ENCODE measurements around the gene SLC6A19. TPM values are rescaled to one million over a fixed set of nuclear protein-coding genes. Genes with fewer than 3 reads are reported as not detected.
A peak's percentile ranks its signal among the peaks of the same experiment; 100 is the strongest.

The SLC6A19 gene
- total RNA-seq, 2 donors from 2014 or later, result not detected

DNA sequence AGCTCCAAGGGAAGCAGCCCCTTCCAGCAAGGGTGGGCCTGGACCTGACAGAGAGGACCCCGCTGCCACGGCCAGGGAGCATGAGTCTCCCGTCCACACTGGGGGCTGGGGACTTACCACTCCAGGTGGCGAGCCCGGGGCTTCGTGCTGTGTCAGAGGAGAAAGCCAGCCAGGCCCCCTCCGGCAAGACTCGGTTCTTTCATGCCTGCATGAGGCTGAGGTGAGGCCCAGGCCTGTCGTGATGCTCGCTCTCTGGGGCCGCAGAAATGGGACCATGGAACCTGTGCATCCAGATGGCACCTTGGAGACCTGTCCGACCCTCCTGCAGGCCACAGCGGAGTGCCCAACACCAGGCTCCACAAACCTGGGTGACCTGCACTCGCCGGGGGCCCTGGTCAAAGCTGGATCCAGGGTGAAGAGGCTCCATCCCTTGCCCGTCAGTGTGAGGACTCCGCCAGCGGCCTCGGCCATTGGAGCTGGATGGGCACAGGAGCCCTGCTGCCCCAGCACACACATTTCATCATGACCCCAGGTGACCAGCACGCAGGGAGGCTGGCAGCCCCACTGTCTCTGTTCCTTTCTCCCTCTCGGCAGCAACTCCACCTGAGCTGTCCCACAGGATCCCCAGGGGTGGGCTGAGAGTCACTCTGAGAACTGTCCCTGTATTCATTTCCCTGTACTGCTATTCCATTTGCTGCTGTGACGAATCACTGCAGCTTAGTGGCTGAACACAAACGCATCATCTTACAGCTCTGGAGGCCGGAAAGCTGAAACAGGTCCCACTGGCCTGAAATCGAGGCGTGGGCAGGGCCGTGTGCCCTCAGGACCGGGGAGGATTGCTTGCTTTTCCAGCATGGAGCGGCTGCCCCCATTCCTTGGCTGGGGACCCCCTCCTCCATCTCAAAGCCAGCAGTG, 48.2 kb downstream of the SLC6A19 start:
- DNase-seq, result no peak
- Mint-ChIP-seq H3K36me3 (ENCODE audit: insufficient read depth in 2 of 2) (no peaks in the 10 kb centered on the region), H3K4me1 (ENCODE audit: low read depth) (peaks cover 3% of the 10 kb centered on the region), H3K27ac (no peak overlapping the region), H3K4me3 (no peak overlapping the region), H3K27me3 (ENCODE audit: low read depth) (no peaks in the 10 kb centered on the region), H3K9me3 (no peaks in the 10 kb centered on the region)
- ATAC-seq (replicated peaks in 1 of 2), result no peak

- Mint-ChIP-seq H3K4me3 (no peak overlapping the region), H3K36me3 (ENCODE audit: insufficient read depth in 2 of 2) (no peaks in the 10 kb centered on the region), H3K4me1 (ENCODE audit: low read depth) (peaks cover 18% of the 10 kb centered on the region), H3K27me3 (ENCODE audit: low read depth) (no peaks in the 10 kb centered on the region), H3K27ac (no peak overlapping the region), H3K9me3 (no peaks in the 10 kb centered on the region)
- ATAC-seq (replicated peaks in 1 of 2) (no peak), DNase-seq (no peak)
Observed at GRCh38 chr5:1251678-1252580, 50.5 kb downstream of the SLC6A19 start.

DNA sequence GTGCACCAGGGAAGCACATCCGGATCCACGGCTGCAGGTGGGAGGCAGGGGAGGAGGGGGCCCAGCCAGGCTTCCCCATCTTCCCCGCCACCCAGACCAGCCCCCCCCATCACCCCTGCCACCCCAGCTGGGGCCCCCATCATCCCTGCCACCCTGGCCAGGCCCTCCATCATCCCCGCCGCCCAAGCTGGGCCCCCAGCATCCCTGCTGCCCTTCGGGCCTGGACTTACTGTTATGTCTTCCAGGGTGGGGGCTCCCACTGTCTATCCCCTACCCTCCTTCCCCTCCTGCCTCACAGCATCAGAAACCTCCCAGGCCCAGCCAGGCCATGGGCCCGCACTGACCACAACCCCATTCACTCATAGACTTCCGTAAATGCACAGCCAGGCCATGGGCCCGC, 51.3 kb downstream of the SLC6A19 start:
- Mint-ChIP-seq H3K36me3 (ENCODE audit: insufficient read depth in 2 of 2) (no peaks in the 10 kb centered on the region), H3K4me1 (ENCODE audit: low read depth) (peaks cover 18% of the 10 kb centered on the region), H3K4me3 (no peak overlapping the region), H3K9me3 (no peaks in the 10 kb centered on the region), H3K27me3 (ENCODE audit: low read depth) (no peaks in the 10 kb centered on the region), H3K27ac (no peak overlapping the region)
- no peak for ATAC-seq (replicated peaks in 1 of 2)
- DNase-seq, result no peak

- no peaks in the 10 kb centered on the region for H3K9me3 Mint-ChIP-seq
- no peak overlapping the region for H3K4me3 Mint-ChIP-seq
- DNase-seq, result no peak
- ATAC-seq (replicated peaks in 1 of 2), result no peak
- peaks cover 18% of the 10 kb centered on the region for H3K4me1 Mint-ChIP-seq (ENCODE audit: low read depth)
- no peak overlapping the region for H3K27ac Mint-ChIP-seq
- H3K36me3 Mint-ChIP-seq (ENCODE audit: insufficient read depth in 2 of 2), result no peaks in the 10 kb centered on the region
- no peaks in the 10 kb centered on the region for H3K27me3 Mint-ChIP-seq (ENCODE audit: low read depth)
Observed at GRCh38 chr5:1253456-1254105, 52.2 kb downstream of the SLC6A19 start.

DNA sequence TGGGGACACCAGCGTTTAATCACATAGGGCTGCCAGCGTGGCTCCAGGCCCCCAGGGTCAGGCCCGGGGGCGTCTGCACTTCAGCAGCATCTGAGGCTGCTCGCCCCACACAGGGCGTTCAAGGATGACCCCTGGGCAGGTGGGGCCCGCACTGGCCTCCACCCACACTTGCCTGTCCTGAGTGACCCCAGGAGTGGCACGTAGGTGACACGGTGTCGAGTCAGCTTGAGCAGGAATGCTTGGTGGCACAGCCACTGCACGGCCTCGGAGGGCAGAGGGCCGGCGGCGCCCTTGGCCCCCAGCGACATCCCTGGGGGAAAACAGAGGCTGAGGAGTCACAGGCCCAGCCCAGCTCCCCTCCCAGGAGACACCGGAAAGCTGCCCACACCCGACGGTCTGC, 52.8 kb downstream of the SLC6A19 start:
- H3K4me3 Mint-ChIP-seq, result no peak overlapping the region
- H3K4me1 Mint-ChIP-seq (ENCODE audit: low read depth), result peaks cover 18% of the 10 kb centered on the region
- no peaks in the 10 kb centered on the region for H3K36me3 Mint-ChIP-seq (ENCODE audit: insufficient read depth in 2 of 2)
- ATAC-seq (replicated peaks in 1 of 2) (no peak), DNase-seq (no peak)
- no peaks in the 10 kb centered on the region for H3K9me3 Mint-ChIP-seq
- no peaks in the 10 kb centered on the region for H3K27me3 Mint-ChIP-seq (ENCODE audit: low read depth)
- no peak overlapping the region for H3K27ac Mint-ChIP-seq

DNA sequence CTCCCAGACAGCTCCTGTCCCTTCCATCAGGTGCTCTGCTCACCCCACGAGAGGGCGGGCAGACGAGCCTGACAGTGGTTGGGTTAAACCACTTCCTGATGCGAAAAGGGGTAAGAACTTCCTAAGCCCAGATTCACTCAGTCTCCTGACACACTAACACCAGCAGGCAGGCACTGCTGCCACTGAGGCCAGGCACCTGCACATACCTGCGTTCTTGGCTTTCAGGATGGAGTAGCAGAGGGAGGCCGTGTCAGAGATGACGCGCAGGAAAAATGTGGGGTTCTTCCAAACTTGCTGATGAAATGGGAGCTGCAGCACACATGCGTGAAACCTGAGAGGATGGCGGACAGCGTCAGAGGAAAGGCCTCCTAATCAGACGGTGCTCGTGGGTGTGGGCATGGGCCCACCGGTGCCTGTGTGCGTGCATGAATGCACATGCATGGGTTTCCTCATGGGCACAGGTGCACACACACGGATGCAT, 53.7 kb downstream of the SLC6A19 start:
- no peaks in the 10 kb centered on the region for H3K27me3 Mint-ChIP-seq (ENCODE audit: low read depth)
- peak overlapping the region; percentile 5 to 36 for H3K4me3 Mint-ChIP-seq
- DNase-seq, result peak; percentile 21 to 30
- no peak overlapping the region for H3K27ac Mint-ChIP-seq
- H3K9me3 Mint-ChIP-seq, result no peaks in the 10 kb centered on the region
- no peaks in the 10 kb centered on the region for H3K36me3 Mint-ChIP-seq (ENCODE audit: insufficient read depth in 2 of 2)
- H3K4me1 Mint-ChIP-seq (ENCODE audit: low read depth), result peaks cover 18% of the 10 kb centered on the region
- peak; percentile 73 to 77 for ATAC-seq (replicated peaks in 1 of 2)

DNA sequence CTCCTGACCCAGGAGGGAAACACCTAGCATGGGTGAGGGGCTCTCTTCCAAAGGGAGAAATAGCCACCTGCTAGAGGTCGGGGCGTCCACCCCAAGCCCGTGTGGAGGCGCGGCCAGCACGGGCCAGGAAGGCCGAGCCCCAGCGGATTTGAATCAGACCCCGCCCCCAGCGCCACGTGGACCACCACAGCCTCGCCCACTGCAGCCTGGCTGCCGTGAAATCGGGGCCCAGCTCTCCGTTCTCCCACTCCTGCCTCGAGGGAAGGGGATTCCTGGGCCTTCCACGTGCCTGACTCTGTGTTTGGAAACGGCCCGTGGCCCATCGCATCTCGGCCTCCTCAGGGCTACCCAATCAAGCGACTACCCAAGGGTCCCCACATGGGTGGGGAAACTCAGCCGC, 55.4 kb downstream of the SLC6A19 start:
- Mint-ChIP-seq H3K4me1 (ENCODE audit: low read depth) (peaks cover 18% of the 10 kb centered on the region), H3K4me3 (no peak overlapping the region), H3K27ac (no peak overlapping the region), H3K27me3 (ENCODE audit: low read depth) (no peaks in the 10 kb centered on the region), H3K36me3 (ENCODE audit: insufficient read depth in 2 of 2) (no peaks in the 10 kb centered on the region), H3K9me3 (no peaks in the 10 kb centered on the region)
- ATAC-seq (replicated peaks in 1 of 2), result no peak
- no peak for DNase-seq

DNA sequence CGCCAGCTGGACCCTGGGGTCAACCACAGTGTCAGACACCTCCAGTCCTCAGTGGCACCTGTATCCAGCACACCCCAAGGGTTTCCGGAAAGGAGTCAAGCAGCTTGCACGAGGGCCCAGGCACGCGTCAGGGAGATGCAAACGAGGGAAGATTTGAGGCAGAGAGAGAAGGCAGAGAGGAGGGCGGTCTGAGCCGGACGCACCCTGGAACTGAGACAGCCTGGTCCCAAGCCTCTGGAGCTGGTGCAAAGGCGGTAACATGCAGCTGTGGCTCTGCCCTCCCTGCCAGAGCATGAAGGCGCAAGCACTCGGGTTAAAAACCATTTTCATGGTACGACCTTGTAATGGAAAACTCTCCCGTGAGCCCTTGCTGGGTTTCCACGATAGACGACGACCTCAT, 56.0 kb downstream of the SLC6A19 start:
- DNase-seq (no peak), ATAC-seq (replicated peaks in 1 of 2) (no peak)
- Mint-ChIP-seq H3K4me3 (no peak overlapping the region), H3K4me1 (ENCODE audit: low read depth) (peaks cover 18% of the 10 kb centered on the region), H3K9me3 (no peaks in the 10 kb centered on the region), H3K27ac (no peak overlapping the region), H3K36me3 (ENCODE audit: insufficient read depth in 2 of 2) (no peaks in the 10 kb centered on the region), H3K27me3 (ENCODE audit: low read depth) (no peaks in the 10 kb centered on the region)

DNA sequence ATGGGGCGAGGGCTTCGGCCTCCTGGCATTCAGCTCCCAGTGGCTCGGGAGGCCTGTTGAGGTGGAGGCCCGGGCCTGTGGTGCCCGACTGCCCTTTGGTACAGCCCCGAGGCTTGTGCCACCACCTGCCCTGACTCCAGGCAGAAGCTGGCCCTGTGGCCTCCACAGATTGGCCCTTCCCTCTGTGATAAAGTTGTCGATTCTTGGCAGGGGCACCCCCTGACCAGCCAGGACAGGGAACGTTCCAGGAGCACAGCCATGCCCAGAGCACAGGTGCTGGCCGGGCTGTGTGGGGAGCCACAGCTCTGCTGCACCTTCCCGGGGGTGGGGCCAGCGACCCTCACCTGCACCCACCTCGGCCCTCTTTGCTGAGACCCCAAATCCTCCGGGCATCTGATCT, 56.4 kb downstream of the SLC6A19 start:
- H3K4me1 Mint-ChIP-seq (ENCODE audit: low read depth), result peaks cover 18% of the 10 kb centered on the region
- no peak overlapping the region for H3K4me3 Mint-ChIP-seq
- no peak for DNase-seq
- no peaks in the 10 kb centered on the region for H3K9me3 Mint-ChIP-seq
- no peak for ATAC-seq (replicated peaks in 1 of 2)
- no peak overlapping the region for H3K27ac Mint-ChIP-seq
- no peaks in the 10 kb centered on the region for H3K27me3 Mint-ChIP-seq (ENCODE audit: low read depth)
- no peaks in the 10 kb centered on the region for H3K36me3 Mint-ChIP-seq (ENCODE audit: insufficient read depth in 2 of 2)

GRCh38 chr5:1259806-1260480, 58.5 kb downstream of the SLC6A19 start:
- DNase-seq, result no peak
- Mint-ChIP-seq H3K4me1 (ENCODE audit: low read depth) (peaks cover 12% of the 10 kb centered on the region), H3K36me3 (ENCODE audit: insufficient read depth in 2 of 2) (no peaks in the 10 kb centered on the region), H3K4me3 (no peak overlapping the region), H3K27ac (no peak overlapping the region), H3K9me3 (no peaks in the 10 kb centered on the region), H3K27me3 (ENCODE audit: low read depth) (no peaks in the 10 kb centered on the region)
- ATAC-seq (replicated peaks in 1 of 2), result no peak

- H3K9me3 Mint-ChIP-seq, result no peaks in the 10 kb centered on the region
- ATAC-seq (replicated peaks in 1 of 2) (no peak), DNase-seq (no peak)
- H3K36me3 Mint-ChIP-seq (ENCODE audit: insufficient read depth in 2 of 2), result peaks cover 0 to 1% of the 10 kb centered on the region in 2 donors
- no peak overlapping the region for H3K4me3 Mint-ChIP-seq
- H3K4me1 Mint-ChIP-seq (ENCODE audit: low read depth), result no peaks in the 10 kb centered on the region
- no peak overlapping the region for H3K27ac Mint-ChIP-seq
- no peaks in the 10 kb centered on the region for H3K27me3 Mint-ChIP-seq (ENCODE audit: low read depth)
Observed at GRCh38 chr5:1261643-1262042, 60.2 kb downstream of the SLC6A19 start.

- Mint-ChIP-seq H3K27me3 (ENCODE audit: low read depth) (no peaks in the 10 kb centered on the region), H3K4me1 (ENCODE audit: low read depth) (no peaks in the 10 kb centered on the region), H3K4me3 (no peak overlapping the region), H3K9me3 (no peaks in the 10 kb centered on the region), H3K36me3 (ENCODE audit: insufficient read depth in 2 of 2) (peaks cover 0 to 1% of the 10 kb centered on the region in 2 donors), H3K27ac (no peak overlapping the region)
- ATAC-seq (replicated peaks in 1 of 2) (no peak), DNase-seq (no peak)
Observed at GRCh38 chr5:1262381-1262780, 61.0 kb downstream of the SLC6A19 start.
